Left kidney (tissue), 8 donors: ENCODE results near the gene MYL12B. TPM values are rescaled to one million over a fixed set of nuclear protein-coding genes. Genes with fewer than 3 reads are reported as not detected.
"Not testable (repeated sequence)": the region's sequence is repeated elsewhere in the genome, so short reads cannot be mapped to it uniquely, and the experiment has no call there.

Experiments used
- DNase-seq: peaks from one replicate; pipeline ENCODE4 v3.0.0-alpha.2; 2013
- long read RNA-seq, 8 donors: transcript quantifications; one replicate each; lab custom pipeline, GENCODE V29; 2026
- polyA plus RNA-seq: library from polyadenylated mRNA; unstranded; fragments of 120-200 nt; gene quantifications from one replicate; pipeline ENCODE4 v1.2.1, GENCODE V29; 2013; ENCODE audit not compliant: insufficient read length

MYL12B gene
- polyA plus RNA-seq = 538 TPM
- long read RNA-seq, donor 1, transcript MYL12B-201 (4 exons, 1,210 nt) = major isoform, 326 of 548 reads
- long read RNA-seq, donor 1, partial matches to known transcripts = 215 of 548 reads
- long read RNA-seq, donor 1, other reads (novel, unspliced or antisense) = 6 of 548 reads
- long read RNA-seq, donor 2, transcript MYL12B-201 (4 exons, 1,210 nt) = major isoform, 312 of 504 reads
- long read RNA-seq, donor 2, partial matches to known transcripts = 191 of 504 reads
- long read RNA-seq, donor 2, other reads (novel, unspliced or antisense) = 0 of 504 reads
- long read RNA-seq, donor 3, transcript MYL12B-201 (4 exons, 1,210 nt) = major isoform, 217 of 217 reads
- long read RNA-seq, donor 3, partial matches to known transcripts = 0 of 217 reads
- long read RNA-seq, donor 3, other reads (novel, unspliced or antisense) = 0 of 217 reads
- long read RNA-seq, donor 4, transcript MYL12B-201 (4 exons, 1,210 nt) = major isoform, 33 of 114 reads
- long read RNA-seq, donor 4, partial matches to known transcripts = 81 of 114 reads
- long read RNA-seq, donor 4, other reads (novel, unspliced or antisense) = 0 of 114 reads
- long read RNA-seq, donor 5, transcript MYL12B-201 (4 exons, 1,210 nt) = major isoform, 612 of 654 reads
- long read RNA-seq, donor 5, partial matches to known transcripts = 27 of 654 reads
- long read RNA-seq, donor 5, other reads (novel, unspliced or antisense) = 15 of 654 reads
- long read RNA-seq, donor 6, transcript MYL12B-201 (4 exons, 1,210 nt) = major isoform, 314 of 346 reads
- long read RNA-seq, donor 6, partial matches to known transcripts = 26 of 346 reads
- long read RNA-seq, donor 6, other reads (novel, unspliced or antisense) = 6 of 346 reads
- long read RNA-seq, donor 7, transcript MYL12B-201 (4 exons, 1,210 nt) = major isoform, 535 of 545 reads
- long read RNA-seq, donor 7, partial matches to known transcripts = 9 of 545 reads
- long read RNA-seq, donor 7, other reads (novel, unspliced or antisense) = 0 of 545 reads
- long read RNA-seq, donor 8, transcript MYL12B-201 (4 exons, 1,210 nt) = major isoform, 185 of 282 reads
- long read RNA-seq, donor 8, partial matches to known transcripts = 97 of 282 reads
- long read RNA-seq, donor 8, other reads (novel, unspliced or antisense) = 0 of 282 reads

- peak; percentile 84 for DNase-seq
Measured at GRCh38 chr18:3261373-3262233, at the start of gene MYL12B. Gene MYL12B, plus strand, starts transcription at chr18:3262133. Its CDS starts 10,766 bp downstream, at chr18:3272899.

- DNase-seq = no peak
Measured at GRCh38 chr18:3212657-3213056, 49.3 kb upstream of the MYL12B start.

GRCh38 chr18:3213300-3214059, 48.5 kb upstream of the MYL12B start:
- no peak for DNase-seq

GRCh38 chr18:3214855-3215637, 46.9 kb upstream of the MYL12B start:
- no peak for DNase-seq

- no peak for DNase-seq
Measured at GRCh38 chr18:3216987-3217386, 44.9 kb upstream of the MYL12B start.

GRCh38 chr18:3217948-3218647, 43.8 kb upstream of the MYL12B start:
- DNase-seq = peak; percentile 17

GRCh38 chr18:3218819-3219218, 43.1 kb upstream of the MYL12B start:
- DNase-seq = no peak

- DNase-seq = no peak
Measured at GRCh38 chr18:3219241-3219630, 42.7 kb upstream of the MYL12B start.

GRCh38 chr18:3219631-3220335, 42.1 kb upstream of the MYL12B start, which contains the start of gene MYOM1:
Gene MYOM1, minus strand, starts transcription at chr18:3219968. Its CDS starts 4,745 bp downstream, at chr18:3215223.
- no peak for DNase-seq

- not testable (repeated sequence) for DNase-seq
Measured at GRCh38 chr18:3220868-3221267, 41.1 kb upstream of the MYL12B start.

- no peak for DNase-seq
Measured at GRCh38 chr18:3221496-3221895, 40.4 kb upstream of the MYL12B start.

- no peak for DNase-seq
Measured at GRCh38 chr18:3223356-3223755, 38.6 kb upstream of the MYL12B start.

- DNase-seq = no peak
Measured at GRCh38 chr18:3224223-3224622, 37.7 kb upstream of the MYL12B start.

GRCh38 chr18:3225588-3225987, 36.3 kb upstream of the MYL12B start:
- DNase-seq = no peak

GRCh38 chr18:3226048-3226447, 35.9 kb upstream of the MYL12B start:
- DNase-seq = no peak

GRCh38 chr18:3230401-3231334, 31.3 kb upstream of the MYL12B start:
- no peak for DNase-seq

- no peak for DNase-seq
Measured at GRCh38 chr18:3233004-3233403, 28.9 kb upstream of the MYL12B start.
